Psoas muscle (tissue), 8 donors: ENCODE data around the gene DRC1. TPM values are rescaled to one million over a fixed set of nuclear protein-coding genes. Genes with fewer than 3 reads are reported as not detected.

Experiments
- ATAC-seq, 4 donors: fragments of 200-7000 bp; cut with Tn5 transposase; one replicate each; pipeline ENCODE4 v1.9.1; 2020; ENCODE audit warnings: moderate library complexity in 3 of 4, mild to moderate bottlenecking in 2 of 4
- DNase-seq, 2 donors: peaks; one replicate each; pipeline ENCODE4 v3.0.0-alpha.2; 2020
- H3K27ac ChIP-seq: fragments of 200-600 bp; one replicate; pipeline ENCODE4 v1.8.0; 2022
- H3K27me3 ChIP-seq, 3 donors: fragments of 200-600 bp in 1 of 3; one replicate each; pipeline versions ENCODE4 v1.6.1 to v1.8.0; 2013 to 2022; ENCODE audit warnings: low read length in 2 of 3, mild to moderate bottlenecking in 2 of 3, moderate library complexity in 1 of 3; ENCODE audit not compliant: insufficient read depth in 3 of 3
- H3K36me3 ChIP-seq, 2 donors: fragments of 200-600 bp in 1 of 2; one replicate each; pipeline versions ENCODE4 v1.6.1 to v1.8.0; 2013 to 2022; ENCODE audit warnings: low read depth in 1 of 2, mild to moderate bottlenecking in 1 of 2, moderate library complexity in 1 of 2; ENCODE audit not compliant: insufficient read depth in 1 of 2
- H3K4me1 ChIP-seq: fragments of 200-600 bp; one replicate; pipeline ENCODE4 v1.8.0; 2022
- H3K4me3 ChIP-seq: fragments of 200-600 bp; one replicate; pipeline ENCODE4 v1.8.0; 2022; ENCODE audit warnings: mild to moderate bottlenecking
- H3K9me3 ChIP-seq: fragments of 200-600 bp; one replicate; pipeline ENCODE4 v1.8.0; 2022
- WGBS, 3 donors: extraction: QIAGEN DNeasy Blood & Tissue Kit; methylation state at CpG; one replicate each; pipeline versions ENCODE4 v1.1.6 to v1.1.7; 2013; 5-methylcytosine and 5-hydroxymethylcytosine counted together
- intact Hi-C, 2 donors: fragments of 100-400 bp; cut with DNase I; formaldehyde crosslinking; loops; one replicate each; pipeline versions ENCODE4 v1.11.0 to v1.14.2; 2022
- polyA plus RNA-seq, 3 donors: library from polyadenylated mRNA; stranded (reverse); fragments of 200-250 nt; gene quantifications; one replicate each; pipeline ENCODE4 v1.2.3, GENCODE V29; 2013
- total RNA-seq, 4 donors: library from RNA; stranded (reverse); fragmentation: NEBNext Ultra II Directional in 2 of 4; extraction: Animal tissue kit (Norgen Biotek cat#: 25700) in 2 of 4; gene quantifications; one replicate each; pipeline versions ENCODE4 v1.2.1 to v1.2.4, GENCODE V29; 2021 to 2023
- TF ChIP-seq, protein P1 (sequence below): fragments of 200-600 bp; IDR thresholded peaks from one replicate; pipeline ENCODE4 v1.8.0; 2022; ENCODE audit warnings: antibody characterized with exemption
- donor health status: healthy with polysubstance abuse.
- donor health status: DM: no; HTN: no; CAD: no; lungs with moderate emphysema.
- donor health status: Bipolar disorder and iron deficiency.
- donor health status: healthy.
- donor health status: DM: yes; HTN: yes; CAD: no.
- donor health status: DM: no; HTN: no; CAD: no.
- donor health status: DM: no; HTN: no; CAD: no.
- donor health status: DM: yes; HTN: yes; CAD: no.

DRC1 gene
- total and polyA plus RNA-seq, 7 donors: 0.04 to 0.15 (median 0.08) TPM; not detected in 3

DNA sequence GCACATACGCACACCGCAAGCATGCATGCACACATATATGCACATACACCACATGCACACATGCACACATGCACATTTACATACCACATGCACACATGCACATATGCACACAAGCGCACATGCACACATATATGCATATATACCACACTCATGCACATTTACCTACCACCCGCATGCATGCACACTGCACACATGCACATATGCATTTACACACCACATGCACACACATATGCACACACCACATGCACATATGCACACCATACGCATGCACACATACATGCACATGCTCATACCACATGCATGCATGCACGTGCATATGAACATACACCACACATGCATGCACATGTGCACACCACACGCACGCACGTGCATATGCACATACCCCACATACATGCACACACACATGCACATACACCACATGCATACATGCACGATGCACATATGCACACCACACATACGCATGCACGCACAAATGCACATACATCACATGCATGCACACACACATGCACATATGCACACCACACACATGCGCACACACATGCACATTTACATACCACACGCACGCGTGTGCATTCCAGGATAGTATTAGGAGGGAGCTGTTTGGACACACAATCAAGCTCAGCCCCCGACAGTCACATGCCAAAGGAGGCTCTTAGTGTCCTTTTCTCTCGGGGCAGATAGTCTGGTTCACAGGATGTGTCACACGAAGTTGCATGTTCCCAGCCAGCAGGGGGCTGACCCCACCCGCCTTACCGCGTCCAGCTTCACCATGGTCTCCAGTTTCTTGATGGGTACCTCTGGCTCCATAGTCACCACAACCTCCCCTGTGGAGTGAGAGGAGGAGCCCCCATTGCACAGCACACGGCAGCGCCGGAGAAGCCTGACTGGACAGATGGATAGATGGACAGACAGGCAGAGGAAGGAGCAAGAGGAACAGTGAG lies 70.3 kb downstream of the DRC1 start:
- 74 to 85% (median 74%) methylated on average over 25 of the region's 25 CpGs for WGBS, 3 donors
- H3K27ac ChIP-seq: no peak overlapping the region
- H3K27me3 ChIP-seq: no peaks in the 10 kb centered on the region
- H3K36me3 ChIP-seq: no peaks in the 10 kb centered on the region
- H3K4me3 ChIP-seq: no peak overlapping the region
- ATAC-seq (peak; percentile 39 to 73 (median 52)), DNase-seq (peak in 1 of 2 donors; percentile 53)
- intact Hi-C loops: no loop called here
- TF ChIP-seq, protein P1, sequence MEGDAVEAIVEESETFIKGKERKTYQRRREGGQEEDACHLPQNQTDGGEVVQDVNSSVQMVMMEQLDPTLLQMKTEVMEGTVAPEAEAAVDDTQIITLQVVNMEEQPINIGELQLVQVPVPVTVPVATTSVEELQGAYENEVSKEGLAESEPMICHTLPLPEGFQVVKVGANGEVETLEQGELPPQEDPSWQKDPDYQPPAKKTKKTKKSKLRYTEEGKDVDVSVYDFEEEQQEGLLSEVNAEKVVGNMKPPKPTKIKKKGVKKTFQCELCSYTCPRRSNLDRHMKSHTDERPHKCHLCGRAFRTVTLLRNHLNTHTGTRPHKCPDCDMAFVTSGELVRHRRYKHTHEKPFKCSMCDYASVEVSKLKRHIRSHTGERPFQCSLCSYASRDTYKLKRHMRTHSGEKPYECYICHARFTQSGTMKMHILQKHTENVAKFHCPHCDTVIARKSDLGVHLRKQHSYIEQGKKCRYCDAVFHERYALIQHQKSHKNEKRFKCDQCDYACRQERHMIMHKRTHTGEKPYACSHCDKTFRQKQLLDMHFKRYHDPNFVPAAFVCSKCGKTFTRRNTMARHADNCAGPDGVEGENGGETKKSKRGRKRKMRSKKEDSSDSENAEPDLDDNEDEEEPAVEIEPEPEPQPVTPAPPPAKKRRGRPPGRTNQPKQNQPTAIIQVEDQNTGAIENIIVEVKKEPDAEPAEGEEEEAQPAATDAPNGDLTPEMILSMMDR: peak; percentile 18
- no peaks in the 10 kb centered on the region for H3K4me1 ChIP-seq
- peaks cover 8% of the 10 kb centered on the region for H3K9me3 ChIP-seq

DNA sequence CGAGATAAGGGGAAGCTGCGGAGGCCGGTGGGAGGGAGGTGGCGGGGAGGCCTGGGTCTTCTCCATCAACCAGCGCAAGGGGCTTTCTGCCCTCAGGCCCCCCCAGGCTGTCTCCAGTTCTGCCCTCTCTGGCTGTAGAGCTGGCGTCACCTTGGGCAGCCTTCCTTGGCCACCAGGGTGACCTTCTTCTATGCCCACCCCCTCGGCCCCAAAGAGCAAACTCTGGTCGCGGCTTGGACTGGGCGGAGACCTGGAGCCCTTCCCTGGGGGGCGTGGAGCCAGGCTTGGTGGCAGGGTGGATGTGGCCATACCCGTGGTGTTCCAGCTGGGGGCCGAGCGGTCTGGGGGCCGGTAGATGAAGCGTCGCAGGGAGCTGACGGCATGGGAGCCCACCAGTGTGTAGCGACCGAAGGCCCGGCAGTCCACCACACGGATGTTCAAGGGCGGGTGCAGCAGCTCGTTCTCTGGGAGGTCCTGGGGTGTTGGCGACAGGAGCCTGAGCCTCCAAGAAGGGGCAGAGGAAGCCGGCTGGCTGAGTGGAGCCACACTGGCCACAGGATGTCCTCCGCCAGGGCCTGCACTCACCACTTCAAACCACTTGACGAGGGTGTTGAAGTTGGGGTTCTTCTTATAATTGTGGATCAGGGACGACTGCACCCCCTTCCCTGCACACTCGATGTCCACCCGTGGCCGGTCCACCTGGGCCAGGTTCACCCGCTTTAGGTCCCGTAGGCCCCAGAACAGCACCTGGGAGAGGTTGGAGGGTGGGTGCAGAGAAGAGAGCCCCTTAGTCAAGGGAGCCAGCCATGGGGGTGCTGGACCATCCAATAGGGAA lies 71.3 kb downstream of the DRC1 start:
- peak; percentile 10 to 51 for DNase-seq
- intact Hi-C loops: no loop called here
- no peaks in the 10 kb centered on the region for H3K4me1 ChIP-seq
- ATAC-seq: no peak
- H3K9me3 ChIP-seq: peaks cover 8% of the 10 kb centered on the region
- TF ChIP-seq, protein P1: no peak
- H3K27ac ChIP-seq: no peak overlapping the region
- H3K4me3 ChIP-seq: no peak overlapping the region
- H3K27me3 ChIP-seq: no peaks in the 10 kb centered on the region
- WGBS, 3 donors: 86 to 88% (median 87%) methylated on average over 30 to 34 of the region's 34 CpGs
- H3K36me3 ChIP-seq: no peaks in the 10 kb centered on the region

DNA sequence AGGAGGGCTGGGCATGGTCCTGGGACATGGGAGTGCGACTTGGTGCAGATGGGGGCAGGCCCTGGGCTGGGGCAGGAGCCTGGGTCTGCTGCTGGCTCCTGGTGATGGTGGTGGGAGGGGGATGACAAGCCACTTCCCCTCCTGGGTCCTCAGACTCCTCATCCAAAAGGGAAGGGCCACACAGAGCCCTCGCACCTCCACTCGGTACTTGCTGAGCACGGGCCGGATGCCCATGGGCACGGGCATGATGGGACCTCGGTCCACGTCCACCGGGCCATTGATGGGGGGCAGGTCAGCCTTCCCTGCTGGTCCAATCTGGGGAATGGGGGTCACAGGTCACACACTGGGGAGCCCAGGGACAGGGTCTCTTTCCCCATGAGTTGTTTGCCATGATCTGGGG lies 72.1 kb downstream of the DRC1 start:
- peaks cover 6% of the 10 kb centered on the region for H3K9me3 ChIP-seq
- intact Hi-C loops: no loop called here
- DNase-seq (peak; percentile 0 to 42), ATAC-seq (no peak)
- WGBS, 3 donors: 88 to 96% (median 93%) methylated on average over 9 of the region's 9 CpGs
- no peak overlapping the region for H3K4me3 ChIP-seq
- TF ChIP-seq, protein P1: no peak
- no peaks in the 10 kb centered on the region for H3K4me1 ChIP-seq
- H3K27me3 ChIP-seq: no peaks in the 10 kb centered on the region
- no peak overlapping the region for H3K27ac ChIP-seq
- no peaks in the 10 kb centered on the region for H3K36me3 ChIP-seq

DNA sequence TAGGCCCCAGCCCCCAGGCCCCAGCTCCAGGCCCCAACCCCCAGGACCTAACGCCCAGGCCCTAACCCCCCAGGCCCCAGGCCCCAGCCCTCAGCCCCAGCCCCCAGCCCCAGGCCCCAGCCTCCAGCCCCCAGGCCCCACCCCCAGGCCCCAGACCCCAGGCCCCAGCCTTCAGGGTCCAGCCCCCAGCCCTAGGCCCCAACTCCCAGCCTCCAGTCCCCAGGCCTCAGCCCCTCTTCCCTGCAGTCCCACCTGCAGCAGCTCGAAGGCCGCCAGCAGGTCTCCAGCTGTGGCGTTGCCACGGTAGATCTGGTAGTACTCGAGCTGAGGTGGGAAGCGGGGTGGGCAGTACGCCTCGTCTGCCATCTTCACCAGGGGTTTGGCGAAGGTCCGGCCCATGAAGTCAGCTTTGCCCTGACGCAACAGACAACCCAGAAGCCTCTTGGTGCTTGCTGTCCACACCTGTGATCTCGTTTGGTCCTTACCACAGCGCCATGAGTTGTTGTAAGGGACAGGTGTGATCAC lies 72.6 kb downstream of the DRC1 start:
- intact Hi-C loops: no loop called here
- peaks cover 1% of the 10 kb centered on the region for H3K9me3 ChIP-seq
- H3K27ac ChIP-seq: no peak overlapping the region
- no peaks in the 10 kb centered on the region for H3K36me3 ChIP-seq
- TF ChIP-seq, protein P1: no peak
- H3K27me3 ChIP-seq: no peaks in the 10 kb centered on the region
- no peaks in the 10 kb centered on the region for H3K4me1 ChIP-seq
- 89 to 92% (median 90%) methylated on average over 13 to 14 of the region's 14 CpGs for WGBS, 3 donors
- no peak for ATAC-seq
- DNase-seq: peak in 1 of 2 donors; percentile 6
- no peak overlapping the region for H3K4me3 ChIP-seq
